Measurements from ENCODE around the gene ELP2. TPM values are rescaled to one million over a fixed set of nuclear protein-coding genes. Genes with fewer than 3 reads are reported as not detected.

Gene ELP2
- total and polyA plus RNA-seq, 2 donors (not counting 3 experiments of a cell fraction or from before 2014, with no cell fraction given): 37.8 to 90.5 TPM

DNA sequence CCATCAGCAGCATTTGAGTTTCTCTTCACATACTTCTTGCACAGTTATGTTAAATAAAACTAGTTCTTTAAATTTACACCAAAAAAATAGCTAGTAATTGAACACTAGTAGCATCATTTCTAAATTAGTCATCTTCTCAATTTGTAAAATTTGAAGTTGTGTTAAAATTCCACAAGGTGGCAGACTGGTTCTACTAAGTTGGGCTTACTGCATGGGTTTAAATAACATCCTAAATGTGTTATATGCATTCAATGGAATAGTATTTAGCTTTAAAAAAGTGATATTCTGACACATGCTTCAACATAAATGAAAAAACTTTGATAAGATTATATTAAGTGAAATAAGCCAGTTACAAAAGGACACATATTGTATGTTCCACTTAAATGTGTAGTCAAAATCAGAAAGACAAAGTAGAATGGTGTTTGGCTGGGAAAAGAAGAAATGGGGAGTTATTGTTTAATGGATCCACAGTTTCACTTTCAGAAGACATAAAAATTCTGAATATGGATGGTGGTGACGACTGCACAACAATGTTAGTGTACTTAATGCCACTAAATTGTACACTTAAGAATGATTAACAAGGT is 33.7 kb upstream of the ELP2 start:
- no TSS peak for BruUV-seq (replicated peaks)
- TF ChIP-seq GATA2 (IDR thresholded peaks at IDR 0.05; ENCODE audit: insufficient read depth, insufficient read length, low read depth, low read length): no peak
- TF ChIP-seq, protein P1, sequence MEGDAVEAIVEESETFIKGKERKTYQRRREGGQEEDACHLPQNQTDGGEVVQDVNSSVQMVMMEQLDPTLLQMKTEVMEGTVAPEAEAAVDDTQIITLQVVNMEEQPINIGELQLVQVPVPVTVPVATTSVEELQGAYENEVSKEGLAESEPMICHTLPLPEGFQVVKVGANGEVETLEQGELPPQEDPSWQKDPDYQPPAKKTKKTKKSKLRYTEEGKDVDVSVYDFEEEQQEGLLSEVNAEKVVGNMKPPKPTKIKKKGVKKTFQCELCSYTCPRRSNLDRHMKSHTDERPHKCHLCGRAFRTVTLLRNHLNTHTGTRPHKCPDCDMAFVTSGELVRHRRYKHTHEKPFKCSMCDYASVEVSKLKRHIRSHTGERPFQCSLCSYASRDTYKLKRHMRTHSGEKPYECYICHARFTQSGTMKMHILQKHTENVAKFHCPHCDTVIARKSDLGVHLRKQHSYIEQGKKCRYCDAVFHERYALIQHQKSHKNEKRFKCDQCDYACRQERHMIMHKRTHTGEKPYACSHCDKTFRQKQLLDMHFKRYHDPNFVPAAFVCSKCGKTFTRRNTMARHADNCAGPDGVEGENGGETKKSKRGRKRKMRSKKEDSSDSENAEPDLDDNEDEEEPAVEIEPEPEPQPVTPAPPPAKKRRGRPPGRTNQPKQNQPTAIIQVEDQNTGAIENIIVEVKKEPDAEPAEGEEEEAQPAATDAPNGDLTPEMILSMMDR (IDR thresholded peaks at IDR 0.05; ENCODE audit: extremely low read depth in 1 of 2, insufficient read depth in 1 of 2, low read depth in 1 of 2, low read length in 2 of 2): peak; percentile 19 to 29
- TF ChIP-seq, protein P2, sequence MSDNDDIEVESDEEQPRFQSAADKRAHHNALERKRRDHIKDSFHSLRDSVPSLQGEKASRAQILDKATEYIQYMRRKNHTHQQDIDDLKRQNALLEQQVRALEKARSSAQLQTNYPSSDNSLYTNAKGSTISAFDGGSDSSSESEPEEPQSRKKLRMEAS (IDR thresholded peaks at IDR 0.05; ENCODE audit: insufficient read depth, insufficient read length): no peak
- peak; percentile 16 for TF ChIP-seq FOS (IDR thresholded peaks at IDR 0.05; ENCODE audit: borderline replicate concordance, insufficient read depth, low read length)
- ChIA-PET CTCF (interaction anchor here (0.5 to 7.1 kb wide), 56 partner anchors 9 to 714 kb away, joined by 3 to 386 read pairs (median 4); partner anchors contain the start of genes ELP2, FHOD3, MOCOS and RPRD1A), POLR2A (no interaction called here)
- no peak overlapping the region for H2AFZ ChIP-seq (ENCODE audit: low read depth, low read length)
- no peaks in the 10 kb centered on the region for H3K36me3 ChIP-seq (ENCODE audit: control insufficient read depth in 2 of 2, extremely low read depth in 1 of 2, insufficient read depth in 2 of 2, low read length in 2 of 2)
- H3K27ac ChIP-seq (ENCODE audit: insufficient read depth, low read depth, low read length): no peak overlapping the region
- intact Hi-C loops (cut with micrococcal nuclease) (loop anchor here (1.0 to 10.0 kb wide), 9 partner anchors 33 to 711 kb away; partner anchors contain the start of genes ELP2 and SLC39A6), dilution Hi-C loops (cut with MboI; ENCODE audit: extremely low pct_ligation_motif_present, low sequenced_read_pairs) (no loop called here)
- no peaks in the 10 kb centered on the region for H3K4me1 ChIP-seq (ENCODE audit: control insufficient read depth, extremely low read depth, insufficient read depth, low read length)
- no peak overlapping the region for H3K4me3 ChIP-seq (replicated peaks in 1 of 3; ENCODE audit: insufficient read depth in 1 of 3, low read depth in 1 of 3, low read length in 3 of 3)
- H3K79me2 ChIP-seq (ENCODE audit: control insufficient read depth, insufficient read depth, low read length): no peaks in the 10 kb centered on the region
- H3K27me3 ChIP-seq (ENCODE audit: control insufficient read depth in 2 of 2, insufficient read depth in 2 of 2, low read length in 2 of 2): peaks cover 17 to 18% of the 10 kb centered on the region in 2 experiments
- H3K9me3 ChIP-seq (replicated peaks; ENCODE audit: control insufficient read depth, insufficient read depth, low read length): no peaks in the 10 kb centered on the region
- no peaks in the 10 kb centered on the region for H3K9me1 ChIP-seq (replicated peaks; ENCODE audit: control insufficient read depth, extremely low read depth, insufficient read depth, low read length)
- FAIRE-seq: peak; percentile 66
- peak; percentile 55 for DNase-seq (ENCODE audit: low read depth, low spot score)
- no peak overlapping the region for H3K4me2 ChIP-seq (ENCODE audit: insufficient read depth, low read length)
- no peaks in the 10 kb centered on the region for H4K20me1 ChIP-seq (replicated peaks; ENCODE audit: control insufficient read depth, extremely low read depth, insufficient read depth, low read length)
- no peak overlapping the region for H3K9ac ChIP-seq (replicated peaks; ENCODE audit: extremely low read depth, insufficient read depth, low read length)
